GM19193 (cell line): ENCODE measurements around the gene CCRL2.

Experiments
- POLR2A ChIP-seq: IDR thresholded peaks from 4 replicates; pipeline ENCODE4 v1.6.1; 2011; ENCODE audit not compliant: insufficient read depth, insufficient read length; ENCODE audit errors: extremely low read depth

Gene CCRL2, protein sequence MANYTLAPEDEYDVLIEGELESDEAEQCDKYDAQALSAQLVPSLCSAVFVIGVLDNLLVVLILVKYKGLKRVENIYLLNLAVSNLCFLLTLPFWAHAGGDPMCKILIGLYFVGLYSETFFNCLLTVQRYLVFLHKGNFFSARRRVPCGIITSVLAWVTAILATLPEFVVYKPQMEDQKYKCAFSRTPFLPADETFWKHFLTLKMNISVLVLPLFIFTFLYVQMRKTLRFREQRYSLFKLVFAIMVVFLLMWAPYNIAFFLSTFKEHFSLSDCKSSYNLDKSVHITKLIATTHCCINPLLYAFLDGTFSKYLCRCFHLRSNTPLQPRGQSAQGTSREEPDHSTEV

DNA sequence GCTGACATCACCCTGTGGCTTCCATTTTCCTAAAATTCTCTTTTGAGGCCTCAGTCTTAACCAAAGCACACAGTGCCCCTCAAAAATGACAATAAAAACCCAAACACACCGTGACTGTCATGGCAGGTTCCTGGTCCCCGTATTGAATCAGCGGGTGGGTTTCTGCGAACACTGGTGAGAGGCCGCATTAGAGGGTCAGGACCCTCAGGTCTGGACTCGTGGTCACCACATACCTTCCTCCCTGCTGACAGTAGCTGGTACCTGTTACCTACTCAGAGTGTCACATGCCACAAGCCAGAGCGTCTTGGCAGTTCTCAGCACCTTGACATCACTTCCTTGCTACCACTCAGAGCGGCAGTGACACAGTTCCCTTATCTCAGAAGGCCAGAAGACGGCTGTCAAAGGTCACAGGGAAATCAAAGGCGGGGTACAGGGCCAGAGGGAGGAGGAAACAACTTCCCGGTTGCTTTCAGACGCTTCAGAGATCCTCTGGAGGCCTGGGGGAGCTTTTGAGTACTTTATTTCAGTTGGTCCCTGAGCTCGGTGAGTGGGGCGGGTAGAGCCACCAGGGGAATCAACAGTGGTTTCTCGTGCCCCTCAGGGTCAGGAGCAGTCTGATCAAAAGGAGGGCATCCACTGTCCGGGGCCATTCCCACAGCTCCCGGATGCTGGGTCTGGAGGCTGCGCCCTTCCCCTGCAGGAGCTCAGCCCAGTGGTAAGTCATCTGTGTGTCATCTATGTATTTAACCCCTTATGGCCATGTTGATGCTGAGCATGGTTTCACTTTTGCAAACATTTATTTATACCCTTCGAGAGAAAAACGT lies at the start of gene CCRL2, which contains the start of gene CCR5AS:
Gene CCRL2, plus strand, starts transcription at position 472 of the 824 bp plus-strand sequence. CDS start 821 bp downstream, outside the sequence.
Gene CCR5AS, minus strand, starts transcription at position 279 of the 824 bp plus-strand sequence.
- TF ChIP-seq POLR2A, result no peak

DNA sequence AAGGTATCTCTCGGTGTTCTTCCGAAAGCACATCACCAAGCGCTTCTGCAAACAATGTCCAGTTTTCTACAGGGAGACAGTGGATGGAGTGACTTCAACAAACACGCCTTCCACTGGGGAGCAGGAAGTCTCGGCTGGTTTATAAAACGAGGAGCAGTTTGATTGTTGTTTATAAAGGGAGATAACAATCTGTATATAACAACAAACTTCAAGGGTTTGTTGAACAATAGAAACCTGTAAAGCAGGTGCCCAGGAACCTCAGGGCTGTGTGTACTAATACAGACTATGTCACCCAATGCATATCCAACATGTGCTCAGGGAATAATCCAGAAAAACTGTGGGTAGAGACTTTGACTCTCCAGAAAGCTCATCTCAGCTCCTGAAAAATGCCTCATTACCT lies 48.6 kb upstream of the CCRL2 start:
- TF ChIP-seq POLR2A, result no peak

DNA sequence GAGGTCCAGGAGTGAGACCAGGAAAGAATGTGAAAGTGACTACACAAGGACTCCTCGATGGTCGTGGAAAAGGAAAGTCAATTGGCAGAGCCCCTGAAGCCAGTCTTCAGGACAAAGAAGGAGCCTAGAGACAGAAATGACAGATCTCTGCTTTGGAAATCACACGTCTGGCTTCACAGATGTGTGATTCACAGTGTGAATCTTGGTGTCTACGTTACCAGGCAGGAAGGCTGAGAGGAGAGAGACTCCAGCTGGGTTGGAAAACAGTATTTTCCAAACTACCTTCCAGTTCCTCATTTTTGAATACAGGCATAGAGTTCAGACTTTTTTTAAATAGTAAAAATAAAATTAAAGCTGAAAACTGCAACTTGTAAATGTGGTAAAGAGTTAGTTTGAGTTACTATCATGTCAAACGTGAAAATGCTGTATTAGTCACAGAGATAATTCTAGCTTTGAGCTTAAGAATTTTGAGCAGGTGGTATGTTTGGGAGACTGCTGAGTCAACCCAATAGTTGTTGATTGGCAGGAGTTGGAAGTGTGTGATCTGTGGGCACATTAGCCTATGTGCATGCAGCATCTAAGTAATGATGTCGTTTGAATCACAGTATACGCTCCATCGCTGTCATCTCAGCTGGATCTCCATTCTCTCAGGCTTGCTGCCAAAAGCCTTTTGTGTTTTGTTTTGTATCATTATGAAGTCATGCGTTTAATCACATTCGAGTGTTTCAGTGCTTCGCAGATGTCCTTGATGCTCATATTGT lies 47.1 kb upstream of the CCRL2 start:
- no peak for TF ChIP-seq POLR2A

DNA sequence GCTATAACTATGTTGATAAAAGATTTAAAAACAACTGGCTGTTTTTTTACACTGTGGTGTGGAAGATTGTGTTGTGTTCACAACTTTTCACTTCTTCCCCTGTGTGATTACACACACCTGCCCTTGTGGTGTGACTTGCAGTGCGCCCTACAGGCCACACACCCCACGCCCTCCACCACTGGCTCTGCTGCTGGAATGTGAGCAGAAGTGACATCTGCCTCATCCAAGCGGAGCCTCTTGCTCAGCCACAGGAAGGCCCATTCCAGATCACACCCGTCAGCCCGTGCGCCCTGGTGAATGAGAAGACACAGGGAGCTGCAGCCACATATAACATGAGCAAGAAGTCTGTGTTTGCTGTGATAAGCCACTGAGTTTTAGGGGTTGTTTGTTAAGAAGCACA lies 46.2 kb upstream of the CCRL2 start:
- no peak for TF ChIP-seq POLR2A

DNA sequence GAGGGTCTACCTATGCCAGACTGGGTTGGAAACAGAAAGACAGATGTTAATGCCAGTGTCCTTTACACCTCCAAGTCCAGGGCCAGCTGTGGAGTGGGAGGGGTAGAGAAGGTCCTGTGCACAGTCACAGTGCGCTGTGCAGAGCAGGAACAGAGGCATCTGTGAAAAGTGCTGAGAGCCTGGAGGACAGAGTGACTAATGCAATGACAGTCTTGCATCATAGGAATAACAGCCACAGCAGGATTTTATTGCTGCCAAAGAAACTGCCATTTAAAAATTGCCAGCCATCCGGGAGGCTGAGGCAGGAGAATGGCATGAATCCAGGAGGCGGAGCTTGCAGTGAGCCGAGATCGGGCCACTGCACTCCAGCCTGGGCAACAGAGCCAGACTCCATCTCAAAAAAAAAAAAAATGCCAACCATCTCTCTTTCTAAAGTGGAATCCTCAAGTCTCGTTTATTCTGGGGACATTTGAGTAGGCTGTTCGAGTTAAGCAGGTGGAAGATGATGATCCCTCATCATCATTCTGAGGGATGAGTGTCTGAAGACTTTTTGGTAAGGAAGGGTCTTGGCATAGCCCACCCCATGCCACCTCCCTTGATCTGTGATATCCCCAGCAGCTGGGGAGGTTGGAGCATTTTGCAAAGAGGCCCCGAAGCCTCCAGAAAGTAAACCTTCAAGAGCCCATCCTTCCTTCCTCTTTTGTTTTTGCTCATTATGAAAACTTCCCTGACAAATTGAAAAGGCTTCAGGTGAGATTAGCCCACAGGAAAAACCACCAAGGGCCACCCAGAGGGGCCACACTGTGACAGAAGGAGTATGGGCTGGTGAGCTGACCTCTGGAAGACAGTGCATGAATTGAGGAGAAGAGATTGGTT lies 45.4 kb upstream of the CCRL2 start:
- no peak for TF ChIP-seq POLR2A

DNA sequence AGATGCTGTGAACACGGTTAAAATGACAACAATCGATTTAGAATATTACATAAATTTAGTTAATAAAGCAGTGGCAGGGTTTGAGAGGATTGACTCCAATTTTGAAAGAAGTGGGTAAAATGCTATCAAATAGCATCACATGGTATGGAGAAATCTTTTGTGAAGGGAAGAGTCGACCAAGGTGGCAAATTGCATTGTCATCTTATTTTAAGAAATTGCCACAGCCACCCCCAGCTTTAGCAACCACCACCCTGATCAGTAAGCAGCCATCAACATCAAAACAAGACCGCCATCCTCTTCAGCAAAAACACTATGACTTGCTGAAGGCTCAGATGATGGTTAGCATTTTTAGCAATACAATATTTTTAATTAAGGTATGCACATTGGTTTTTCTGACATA lies 42.0 kb upstream of the CCRL2 start:
- no peak for TF ChIP-seq POLR2A

DNA sequence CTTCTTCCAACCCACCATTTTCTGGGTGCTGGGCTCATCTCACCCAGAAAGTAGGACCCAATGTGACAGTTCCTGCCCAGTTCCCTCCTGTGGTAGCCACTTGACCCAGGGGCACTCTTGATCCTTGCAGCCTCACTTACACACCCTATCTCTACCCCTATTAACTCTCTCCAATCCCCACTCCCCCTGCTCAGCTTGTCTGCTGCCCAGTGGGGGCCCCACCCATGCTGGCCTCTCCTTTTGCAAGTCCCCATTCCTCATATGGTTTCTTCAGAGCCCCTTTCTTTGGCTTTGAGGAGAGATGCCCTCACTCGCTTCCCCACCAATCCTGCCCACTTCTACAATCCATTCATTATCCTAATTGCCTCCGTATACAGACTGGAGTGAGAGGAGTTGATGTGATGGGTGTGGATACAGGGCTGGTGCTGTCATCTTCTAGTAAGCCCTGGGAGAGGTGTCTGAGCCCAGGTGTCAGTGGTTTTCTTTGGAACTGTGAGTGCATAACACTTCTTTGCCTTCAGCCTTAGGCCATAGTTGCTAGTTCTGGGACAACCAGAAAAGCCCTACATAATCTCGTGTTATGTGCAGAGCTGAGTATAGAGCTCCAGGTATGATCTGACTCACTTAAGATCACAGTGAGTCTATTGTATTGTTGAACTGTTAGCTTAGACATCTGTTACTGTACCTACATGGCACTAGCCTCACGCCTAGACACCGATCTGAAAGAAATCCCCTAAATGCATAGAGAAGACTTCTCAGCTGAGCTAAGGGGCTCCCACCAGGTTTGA lies 41.1 kb upstream of the CCRL2 start:
- no peak for TF ChIP-seq POLR2A

DNA sequence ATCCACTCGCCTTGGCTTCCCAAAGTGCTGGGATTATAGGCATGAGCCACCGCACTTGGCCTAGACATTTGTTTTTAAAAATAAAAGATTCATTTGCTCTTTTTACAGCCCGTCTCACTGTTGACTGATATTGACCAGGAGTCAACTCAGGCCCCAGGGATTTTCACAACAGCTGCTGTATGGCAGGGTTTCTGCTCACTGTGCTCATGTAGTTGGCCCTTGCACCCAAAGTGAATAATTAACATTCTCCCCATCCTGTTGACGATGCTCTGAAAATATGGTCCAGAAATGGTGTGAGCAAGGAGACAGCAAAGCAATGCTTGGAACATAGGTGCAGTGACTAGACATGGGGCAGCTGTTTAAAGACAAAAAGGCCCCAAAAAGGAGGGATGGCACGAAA lies 39.2 kb upstream of the CCRL2 start:
- TF ChIP-seq POLR2A, result no peak

DNA sequence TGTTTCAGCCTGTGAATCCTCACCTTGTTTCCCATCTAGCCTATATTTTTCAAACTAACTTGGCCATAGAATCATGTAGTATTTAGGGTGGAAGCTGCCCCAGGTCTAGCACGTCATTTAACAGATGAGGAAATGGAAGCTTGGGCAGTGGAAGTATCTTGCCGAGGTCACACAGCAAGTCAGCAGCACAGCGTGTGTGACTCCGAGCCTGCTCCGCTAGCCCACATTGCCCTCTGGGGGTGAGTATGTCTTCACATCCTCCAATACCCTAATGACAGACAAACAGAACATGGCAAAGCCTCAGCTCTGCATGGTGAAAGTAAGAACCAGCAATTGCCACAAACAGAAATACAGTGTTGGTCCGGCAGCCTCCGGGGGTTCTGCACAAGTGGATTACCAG lies 38.5 kb upstream of the CCRL2 start:
- no peak for TF ChIP-seq POLR2A

DNA sequence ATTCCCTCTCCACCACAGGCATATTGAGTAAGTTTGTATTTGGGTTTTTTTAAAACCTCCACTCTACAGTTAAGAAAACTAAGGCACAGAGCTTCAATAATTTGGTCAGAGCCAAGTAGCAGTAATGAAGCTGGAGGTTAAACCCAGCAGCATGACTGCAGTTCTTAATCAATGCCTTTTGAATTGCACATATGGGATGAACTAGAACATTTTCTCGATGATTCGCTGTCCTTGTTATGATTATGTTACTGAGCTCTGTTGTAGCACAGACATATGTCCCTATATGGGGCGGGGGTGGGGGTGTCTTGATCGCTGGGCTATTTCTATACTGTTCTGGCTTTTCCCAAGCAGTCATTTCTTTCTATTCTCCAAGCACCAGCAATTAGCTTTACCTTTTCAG lies 37.9 kb upstream of the CCRL2 start:
- TF ChIP-seq POLR2A, result no peak

DNA sequence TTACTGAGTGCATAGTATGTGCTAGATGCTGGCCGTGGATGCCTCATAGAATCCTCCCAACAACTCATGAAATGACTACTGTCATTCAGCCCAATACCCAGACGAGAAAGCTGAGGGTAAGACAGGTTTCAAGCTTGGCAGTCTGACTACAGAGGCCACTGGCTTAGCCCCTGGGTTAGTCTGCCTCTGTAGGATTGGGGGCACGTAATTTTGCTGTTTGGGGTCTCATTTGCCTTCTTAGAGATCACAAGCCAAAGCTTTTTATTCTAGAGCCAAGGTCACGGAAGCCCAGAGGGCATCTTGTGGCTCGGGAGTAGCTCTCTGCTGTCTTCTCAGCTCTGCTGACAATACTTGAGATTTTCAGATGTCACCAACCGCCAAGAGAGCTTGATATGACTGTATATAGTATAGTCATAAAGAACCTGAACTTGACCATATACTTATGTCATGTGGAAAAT lies 37.4 kb upstream of the CCRL2 start:
- TF ChIP-seq POLR2A, result no peak

DNA sequence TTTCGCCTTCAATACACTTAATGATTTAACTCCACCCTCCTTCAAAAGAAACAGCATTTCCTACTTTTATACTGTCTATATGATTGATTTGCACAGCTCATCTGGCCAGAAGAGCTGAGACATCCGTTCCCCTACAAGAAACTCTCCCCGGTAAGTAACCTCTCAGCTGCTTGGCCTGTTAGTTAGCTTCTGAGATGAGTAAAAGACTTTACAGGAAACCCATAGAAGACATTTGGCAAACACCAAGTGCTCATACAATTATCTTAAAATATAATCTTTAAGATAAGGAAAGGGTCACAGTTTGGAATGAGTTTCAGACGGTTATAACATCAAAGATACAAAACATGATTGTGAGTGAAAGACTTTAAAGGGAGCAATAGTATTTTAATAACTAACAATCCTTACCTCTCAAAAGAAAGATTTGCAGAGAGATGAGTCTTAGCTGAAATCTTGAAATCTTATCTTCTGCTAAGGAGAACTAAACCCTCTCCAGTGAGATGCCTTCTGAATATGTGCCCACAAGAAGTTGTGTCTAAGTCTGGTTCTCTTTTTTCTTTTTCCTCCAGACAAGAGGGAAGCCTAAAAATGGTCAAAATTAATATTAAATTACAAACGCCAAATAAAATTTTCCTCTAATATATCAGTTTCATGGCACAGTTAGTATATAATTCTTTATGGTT lies 36.1 kb upstream of the CCRL2 start, which contains the start of gene CCR5:
Gene CCR5, plus strand, starts transcription at position 108 of the 680 bp plus-strand sequence. CDS start 1,957 bp downstream, outside the sequence.
- TF ChIP-seq POLR2A, result no peak

DNA sequence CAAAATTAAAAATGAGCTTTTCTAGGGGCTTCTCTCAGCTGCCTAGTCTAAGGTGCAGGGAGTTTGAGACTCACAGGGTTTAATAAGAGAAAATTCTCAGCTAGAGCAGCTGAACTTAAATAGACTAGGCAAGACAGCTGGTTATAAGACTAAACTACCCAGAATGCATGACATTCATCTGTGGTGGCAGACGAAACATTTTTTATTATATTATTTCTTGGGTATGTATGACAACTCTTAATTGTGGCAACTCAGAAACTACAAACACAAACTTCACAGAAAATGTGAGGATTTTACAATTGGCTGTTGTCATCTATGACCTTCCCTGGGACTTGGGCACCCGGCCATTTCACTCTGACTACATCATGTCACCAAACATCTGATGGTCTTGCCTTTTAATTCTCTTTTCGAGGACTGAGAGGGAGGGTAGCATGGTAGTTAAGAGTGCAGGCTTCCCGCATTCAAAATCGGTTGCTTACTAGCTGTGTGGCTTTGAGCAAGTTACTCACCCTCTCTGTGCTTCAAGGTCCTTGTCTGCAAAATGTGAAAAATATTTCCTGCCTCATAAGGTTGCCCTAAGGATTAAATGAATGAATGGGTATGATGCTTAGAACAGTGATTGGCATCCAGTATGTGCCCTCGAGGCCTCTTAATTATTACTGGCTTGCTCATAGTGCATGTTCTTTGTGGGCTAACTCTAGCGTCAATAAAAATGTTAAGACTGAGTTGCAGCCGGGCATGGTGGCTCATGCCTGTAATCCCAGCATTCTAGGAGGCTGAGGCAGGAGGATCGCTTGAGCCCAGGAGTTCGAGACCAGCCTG lies 35.3 kb upstream of the CCRL2 start:
- TF ChIP-seq POLR2A, result no peak
